Right lobe of liver (tissue), 6 donors: ENCODE measurements around the gene PITPNC1. TPM values are rescaled to one million over a fixed set of nuclear protein-coding genes. Genes with fewer than 3 reads are reported as not detected.
"Not testable (repeated sequence)": the region's sequence is repeated elsewhere in the genome, so short reads cannot be mapped to it uniquely, and the experiment has no call there.

ENCODE experiments used
- ATAC-seq, 4 donors: fragments of 200-7000 bp; cut with Tn5 transposase; one replicate each; pipeline ENCODE4 v1.9.1; 2020; ENCODE audit warnings: mild to moderate bottlenecking in 4 of 4, moderate library complexity in 4 of 4
- DNase-seq, 3 donors: peaks; one replicate each; pipeline ENCODE4 v3.0.0-alpha.2; 2020
- H3K27ac ChIP-seq, 3 donors: fragments of 200-600 bp; one replicate each; pipeline ENCODE4 v1.8.0; 2022
- H3K27me3 ChIP-seq, 2 donors: fragments of 200-600 bp; one replicate each; pipeline ENCODE4 v1.8.0; 2022
- H3K36me3 ChIP-seq, 4 donors: fragments of 200-600 bp; sonication (generic) in 1 of 4; one replicate each; pipeline versions ENCODE4 v1.5.1 to v1.8.0; 2017 to 2022; ENCODE audit warnings: control low read depth in 1 of 4
- H3K4me1 ChIP-seq, 4 donors: fragments of 200-600 bp; sonication (generic) in 1 of 4; one replicate each; pipeline versions ENCODE4 v1.5.1 to v1.8.0; 2017 to 2022; ENCODE audit warnings: control low read depth in 1 of 4
- H3K4me3 ChIP-seq, 3 donors: fragments of 200-600 bp; one replicate each; pipeline ENCODE4 v1.8.0; 2022
- H3K9me3 ChIP-seq, 4 donors: fragments of 200-600 bp; sonication (generic) in 1 of 4; one replicate each; pipeline versions ENCODE4 v1.5.1 to v1.8.0; 2017 to 2022; ENCODE audit warnings: control low read depth in 1 of 4
- CTCF ChIP-seq, 4 donors: fragments of 200-600 bp in 3 of 4; fragments of 450-650 bp in 1 of 4; IDR thresholded peaks; one replicate each; pipeline versions ENCODE4 v1.5.1 to v1.8.0; 2016 to 2022; ENCODE audit warnings: antibody characterized with exemption in 4 of 4, mild to moderate bottlenecking in 2 of 4
- POLR2A ChIP-seq: fragments of 450-650 bp; IDR thresholded peaks from one replicate; pipeline ENCODE4 v1.6.1; 2017; ENCODE audit warnings: antibody characterized with exemption, mild to moderate bottlenecking
- WGBS: methylation state at CpG from one replicate; pipeline ENCODE4 v1.1.6; 2018; ENCODE audit warnings: low coverage, low lambda C conversion rate; ENCODE audit not compliant: insufficient coverage; ENCODE audit errors: missing lambda C conversion rate; 5-methylcytosine and 5-hydroxymethylcytosine counted together
- intact Hi-C, 2 donors: fragments of 100-400 bp; cut with DNase I; formaldehyde crosslinking; loops; one replicate each; pipeline versions ENCODE4 v1.11.2 to v1.14.1; 2022
- total RNA-seq, 6 experiments: library from RNA; depleted of rRNA in 2 of 6; stranded (reverse); fragments of >200 nt in 2 of 6; fragmentation: NEBNext Ultra II Directional in 3 of 6; extraction: Animal tissue kit (Norgen Biotek cat#: 25700) in 3 of 6; gene quantifications; one replicate each; pipeline versions ENCODE4 v1.1.0 to v1.2.4, GENCODE V29; 2016 to 2023
- donor health status: DM: no; HTN: yes; CAD: no.
- donor health status: DM: no; HTN: no; CAD: no.
- donor health status: DM: no; HTN: no; CAD: no.
- donor health status: DM: no; HTN: yes; CAD: no.
- donor health status: DM: no; HTN: yes; CAD: no.

Gene PITPNC1
- total RNA-seq, 6 experiments from 2014 or later, result 4.7 to 13.0 (median 7.4) TPM

- Histone ChIP-seq H3K27me3 (no peaks in the 10 kb centered on the region), H3K36me3 (no peaks in the 10 kb centered on the region), H3K27ac (no peak overlapping the region), H3K4me3 (no peak overlapping the region), H3K4me1 (peaks cover 0 to 5% (median 0%) of the 10 kb centered on the region in 4 donors), H3K9me3 (no peaks in the 10 kb centered on the region)
- WGBS, result 98% methylated on average over 5 of the region's 5 CpGs
- no peak for DNase-seq
- TF ChIP-seq POLR2A (no peak), CTCF (IDR thresholded peaks at IDR 0.05) (no peak)
- ATAC-seq, result no peak
- intact Hi-C loops, result no loop called here
These were observed 48.6 kb downstream of the PITPNC1 start for GRCh38 chr17:67425571-67426160.

GRCh38 chr17:67427424-67427823 is 50.3 kb downstream of the PITPNC1 start:
- Histone ChIP-seq H3K27me3 (no peaks in the 10 kb centered on the region), H3K4me1 (no peaks in the 10 kb centered on the region), H3K27ac (no peak overlapping the region), H3K9me3 (no peaks in the 10 kb centered on the region), H3K36me3 (no peaks in the 10 kb centered on the region), H3K4me3 (no peak overlapping the region)
- DNase-seq, result no peak
- no peak for ATAC-seq
- 100% methylated on average over 3 of the region's 4 CpGs for WGBS
- no peak for TF ChIP-seq POLR2A
- no peak for TF ChIP-seq CTCF (IDR thresholded peaks at IDR 0.05)
- intact Hi-C loops, result no loop called here

GRCh38 chr17:67430515-67430914 is 53.4 kb downstream of the PITPNC1 start:
- intact Hi-C loops, H3K4me3 ChIP-seq, H3K36me3 ChIP-seq, H3K9me3 ChIP-seq, ATAC-seq, H3K27ac ChIP-seq, DNase-seq, H3K27me3 ChIP-seq, H3K4me1 ChIP-seq: not testable (repeated sequence)
- WGBS, result 93% methylated on average over 2 of the region's 4 CpGs

GRCh38 chr17:67431249-67432015 is 54.4 kb downstream of the PITPNC1 start:
- 56% methylated on average over 8 of the region's 9 CpGs for WGBS
- DNase-seq, result no peak
- Histone ChIP-seq H3K27ac (peak overlapping the region in 1 of 3 donors; percentile 22), H3K9me3 (no peaks in the 10 kb centered on the region), H3K36me3 (no peaks in the 10 kb centered on the region), H3K4me3 (no peak overlapping the region), H3K27me3 (no peaks in the 10 kb centered on the region), H3K4me1 (peaks cover 0 to 3% (median 0%) of the 10 kb centered on the region in 4 donors)
- ATAC-seq, result peak; percentile 19 to 70 (median 40)
- intact Hi-C loops, result no loop called here
- TF ChIP-seq POLR2A, result no peak
- no peak for TF ChIP-seq CTCF (IDR thresholded peaks at IDR 0.05)

- TF ChIP-seq POLR2A (no peak), CTCF (IDR thresholded peaks at IDR 0.05) (no peak)
- Histone ChIP-seq H3K4me1 (peaks cover 0 to 3% (median 0%) of the 10 kb centered on the region in 4 donors), H3K4me3 (no peak overlapping the region), H3K27me3 (no peaks in the 10 kb centered on the region), H3K36me3 (no peaks in the 10 kb centered on the region), H3K27ac (peak overlapping the region in 1 of 3 donors; percentile 4), H3K9me3 (no peaks in the 10 kb centered on the region)
- DNase-seq (peak in 1 of 3 donors; percentile 31), ATAC-seq (no peak)
- intact Hi-C loops, result no loop called here
- WGBS, result 82% methylated on average over 15 of the region's 21 CpGs
These were observed 56.3 kb downstream of the PITPNC1 start for GRCh38 chr17:67433248-67433924.
